Suprapubic skin (tissue), 4 donors: ENCODE measurements around the gene SEC22A.

Experiments
- CTCF ChIP-seq, 2 donors: fragments of 200-600 bp in 1 of 2; fragments of 450-650 bp in 1 of 2; sonication (generic) in 1 of 2; IDR thresholded peaks; one replicate each; pipeline ENCODE4 v1.5.1; 2016 to 2019; ENCODE audit warnings: antibody characterized with exemption in 2 of 2, mild to moderate bottlenecking in 1 of 2, moderate library complexity in 1 of 2
- POLR2A ChIP-seq, 2 donors: fragments of 450-650 bp; IDR thresholded peaks; one replicate each; pipeline ENCODE4 v1.6.1; 2017; ENCODE audit warnings: antibody characterized with exemption in 2 of 2, mild to moderate bottlenecking in 2 of 2, moderate library complexity in 2 of 2
- POLR2AphosphoS5 ChIP-seq, 3 donors: sonication (generic); formaldehyde crosslinking; IDR thresholded peaks; one replicate each; pipeline ENCODE4 v1.6.1; 2017; ENCODE audit warnings: antibody characterized with exemption in 3 of 3

GRCh38 chr3:123296836-123297626 lies 95.3 kb downstream of the SEC22A start:
- TF ChIP-seq CTCF (IDR thresholded peaks at IDR 0.05) (no peak), POLR2A (IDR thresholded peaks at IDR 0.05) (no peak), POLR2AphosphoS5 (IDR thresholded peaks at IDR 0.05) (no peak)
